HepG2 (cell line): ENCODE results near the gene FAM3B. TPM values are rescaled to one million over a fixed set of nuclear protein-coding genes. Genes with fewer than 3 reads are reported as not detected.

Source experiments
- ATAC-seq: fragments of 200-7000 bp; cut with Tn5 transposase; 3 replicates; pipeline ENCODE4 v1.9.1; 2020; ENCODE audit warnings: mild to moderate bottlenecking, moderate library complexity
- BruUV-seq: library from RNA; stranded (reverse); fragments of 400-500 nt; replicated peaks from 2 replicates; lab custom pipeline; 2021; lab: Mats Ljungman, UMichigan
- CTCF ChIA-PET: fragments of 300-600 bp; formaldehyde crosslinking; extraction: SDS; loops from one replicate; lab custom pipeline; 2021; ENCODE audit warnings: low total read pairs, inconsistent platforms, low intra/inter-chr PET ratio; lab: Yijun Ruan, JAX
- POLR2A ChIA-PET: fragments of 350-600 bp; sonication (Branson Sonifier 250); formaldehyde crosslinking; loops from one replicate; lab custom pipeline; 2020; ENCODE audit warnings: antibody characterized with exemption, inconsistent platforms; lab: Yijun Ruan, JAX
- DNase-seq: peaks from one replicate; pipeline ENCODE4 v3.0.0-alpha.2; 2015; ENCODE audit warnings: low spot score
- FAIRE-seq: peaks from 3 replicates; lab custom pipeline; 2011; peaks lifted over from hg19 to GRCh38; lab: Jason Lieb, UNC
- H2AFZ ChIP-seq: one replicate; pipeline ENCODE4 v1.6.1; 2011; ENCODE audit warnings: low read length, inconsistent platforms
- H3K27ac ChIP-seq: fragments of 300-600 bp; 3 replicates; pipeline ENCODE4 v1.8.0; 2011; ENCODE audit warnings: mixed run types, mild to moderate bottlenecking, mixed read lengths, low read length, inconsistent platforms; ENCODE audit not compliant: insufficient read depth; ENCODE audit errors: extremely low read length
- H3K27me3 ChIP-seq, 2 experiments: fragments of 200-600 bp in 1 of 2; 2 replicates in 1 of 2; 3 replicates in 1 of 2; pipeline versions ENCODE4 v1.6.0 to v1.8.0; 2011; ENCODE audit warnings: low read length in 2 of 2, mild to moderate bottlenecking in 2 of 2, moderate library complexity in 2 of 2, inconsistent platforms in 1 of 2; ENCODE audit not compliant: insufficient read depth in 2 of 2, control insufficient read depth in 1 of 2
- H3K36me3 ChIP-seq, 2 experiments: fragments of 200-600 bp in 1 of 2; replicated peaks in 1 of 2; 2 replicates in 1 of 2; 3 replicates in 1 of 2; pipeline versions ENCODE4 v1.5.1 to v1.8.0; 2011; ENCODE audit warnings: low read length in 2 of 2, inconsistent platforms in 1 of 2; ENCODE audit not compliant: insufficient read depth in 2 of 2, control insufficient read depth in 1 of 2
- H3K4me1 ChIP-seq: 2 replicates; pipeline ENCODE4 v1.5.1; 2012; ENCODE audit warnings: low read length, inconsistent platforms; ENCODE audit not compliant: insufficient read depth
- H3K4me2 ChIP-seq: 2 replicates; pipeline ENCODE4 v1.6.0; 2011; ENCODE audit warnings: low read depth, low read length, inconsistent platforms
- H3K4me3 ChIP-seq, 3 experiments: fragments of 200-600 bp in 1 of 3; sonication (generic), shearing (Covaris generic) in 1 of 3; replicated peaks in 1 of 3; 2 replicates each; pipeline ENCODE4 v1.5.1; 2011 to 2016; ENCODE audit warnings: low read length in 3 of 3, inconsistent platforms in 2 of 3, low read depth in 2 of 3, mild to moderate bottlenecking in 2 of 3, control low read depth in 1 of 3, mixed read lengths in 1 of 3; ENCODE audit not compliant: insufficient read depth in 1 of 3
- H3K79me2 ChIP-seq: one replicate; pipeline ENCODE4 v1.6.1; 2011; ENCODE audit warnings: low read length, inconsistent platforms; ENCODE audit not compliant: insufficient read depth
- H3K9ac ChIP-seq: 2 replicates; pipeline ENCODE4 v1.6.0; 2011; ENCODE audit warnings: mild to moderate bottlenecking, low read depth, low read length, inconsistent platforms; ENCODE audit not compliant: insufficient read depth
- H3K9me3 ChIP-seq: 2 replicates; pipeline ENCODE4 v1.5.1; 2012; ENCODE audit warnings: mild to moderate bottlenecking, low read length
- H4K20me1 ChIP-seq: 2 replicates; pipeline ENCODE4 v1.6.0; 2011; ENCODE audit warnings: inconsistent platforms, mild to moderate bottlenecking, low read length, moderate library complexity; ENCODE audit not compliant: insufficient read depth
- AKAP8 ChIP-seq: sonication (generic); formaldehyde crosslinking; IDR thresholded peaks from 2 replicates; pipeline ENCODE4 v1.5.1; 2020; ENCODE audit warnings: mild to moderate bottlenecking, missing genetic modification reagents
- FOXK1 ChIP-seq: sonication (generic); formaldehyde crosslinking; IDR thresholded peaks from 2 replicates; pipeline ENCODE4 v1.4.0; 2020; ENCODE audit warnings: low read depth, missing genetic modification reagents, borderline replicate concordance
- NONO ChIP-seq, 2 experiments: fragments of 450-650 bp in 1 of 2; sonication (generic) in 1 of 2; formaldehyde crosslinking in 1 of 2; IDR thresholded peaks in 1 of 2; conservative IDR thresholded peaks in 1 of 2; 2 replicates each; pipeline versions ENCODE4 v1.6.1 to v1.8.0; 2017 to 2022; ENCODE audit warnings: mild to moderate bottlenecking in 1 of 2, missing genetic modification reagents in 1 of 2, moderate library complexity in 1 of 2
- SRSF9 ChIP-seq: fragments of 200-400 bp; formaldehyde crosslinking; IDR thresholded peaks from 2 replicates; pipeline ENCODE4 v1.6.1; 2018; ENCODE audit warnings: borderline replicate concordance, mild to moderate bottlenecking, low read depth, low read length; ENCODE audit not compliant: insufficient read depth, poor library complexity, severe bottlenecking
- ZBTB20 ChIP-seq: sonication (generic); formaldehyde crosslinking; IDR thresholded peaks from 2 replicates; pipeline ENCODE4 v1.8.1; 2023; ENCODE audit warnings: missing genetic modification reagents, low read depth, mild to moderate bottlenecking, borderline replicate concordance
- ZNF331 ChIP-seq: sonication (generic); formaldehyde crosslinking; IDR thresholded peaks from 2 replicates; pipeline ENCODE4 v1.4.0; 2020; ENCODE audit warnings: missing genetic modification reagents
- ZNF75D ChIP-seq: sonication (generic); formaldehyde crosslinking; IDR thresholded peaks from 2 replicates; pipeline ENCODE4 v1.8.1; 2023; ENCODE audit warnings: missing genetic modification reagents, mild to moderate bottlenecking, borderline replicate concordance
- WGBS: methylation state at CpG from one replicate; pipeline ENCODE4 v1.1.6; 2017; ENCODE audit warnings: low lambda C conversion rate; 5-methylcytosine and 5-hydroxymethylcytosine counted together
- in situ Hi-C: cut with HindIII; loops from 2 replicates; pipeline ENCODE4 v1.10.0; 2017; ENCODE audit warnings: low pct_unique_long_range_greater_than_20kb; ENCODE audit not compliant: extremely low pct_ligation_motif_present
- intact Hi-C: fragments of 100-400 bp; cut with micrococcal nuclease; formaldehyde crosslinking; loops from one replicate; pipeline ENCODE4 v1.10.0; 2022; ENCODE audit not compliant: unreplicated experiment
- polyA plus RNA-seq, 8 experiments: library from polyadenylated mRNA; depleted of rRNA in 3 of 8; stranded (reverse) in 7 of 8; unstranded in 1 of 8; fragments of >200 nt; fragmentation: Illumina TruSeq in 4 of 8; extraction: Trizol in 4 of 8; gene quantifications; 2 replicates each; pipeline versions ENCODE4 v1.2.1 to v1.2.3, GENCODE V29; 2011 to 2016; ENCODE audit warnings: low read depth in 4 of 8, missing spikeins in 1 of 8, mixed read lengths in 1 of 8; ENCODE audit not compliant: insufficient read depth in 1 of 8
- total RNA-seq, 5 experiments: library from RNA; depleted of rRNA; stranded (reverse); fragments of >200 nt; fragmentation: Illumina TruSeq; extraction: Trizol; gene quantifications; 2 replicates each; pipeline ENCODE4 v1.2.3, GENCODE V29; 2016; ENCODE audit warnings: low read depth in 1 of 5
- TF ChIP-seq, protein P1 (sequence below): sonication (generic); formaldehyde crosslinking; IDR thresholded peaks from 2 replicates; pipeline ENCODE4 v1.5.1; 2020; ENCODE audit warnings: missing genetic modification reagents, mild to moderate bottlenecking, borderline replicate concordance

Gene FAM3B
- total and polyA plus RNA-seq, 2 of the 13 experiments (the other 11 are each of a cell fraction or from before 2014, with no cell fraction given) = 46.5 to 62.0 TPM

DNA sequence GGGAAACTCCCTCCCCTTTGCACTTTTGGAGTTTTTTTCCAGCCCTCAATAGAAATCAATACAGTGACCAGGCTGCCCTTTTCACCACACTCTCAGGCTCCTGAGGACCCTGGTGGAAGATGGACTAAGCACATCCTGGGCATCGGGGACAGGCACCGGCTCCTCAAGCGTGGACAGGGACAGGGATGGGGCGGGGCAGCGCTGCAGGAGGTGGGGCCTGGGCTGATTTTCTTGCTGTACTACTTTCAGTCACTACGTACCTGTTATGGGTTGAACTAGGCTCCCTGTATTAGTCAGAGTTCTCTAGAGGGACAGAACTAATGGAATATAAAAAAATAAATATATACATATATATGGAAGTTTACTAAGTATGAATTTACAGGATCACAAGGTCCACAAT is 47.7 kb downstream of the FAM3B start:
- DNase-seq (no peak), ATAC-seq (no peak), FAIRE-seq (no peak)
- no peak overlapping the region for H3K9ac ChIP-seq
- in situ Hi-C loops = loop anchor here (5.0 kb wide), 1 partner anchor 77 kb away; no protein-coding TSS in a partner anchor
- ChIA-PET CTCF (no interaction called here), POLR2A (no interaction called here)
- intact Hi-C loops = no loop called here
- no peaks in the 10 kb centered on the region for H3K79me2 ChIP-seq
- H3K4me3 ChIP-seq = no peak overlapping the region
- no peak overlapping the region for H2AFZ ChIP-seq
- H3K9me3 ChIP-seq = no peaks in the 10 kb centered on the region
- no peaks in the 10 kb centered on the region for H4K20me1 ChIP-seq
- no peak overlapping the region for H3K27ac ChIP-seq
- BruUV-seq = no TSS peak
- H3K4me1 ChIP-seq = peaks cover 86% of the 10 kb centered on the region
- no peak overlapping the region for H3K4me2 ChIP-seq
- H3K27me3 ChIP-seq = no peaks in the 10 kb centered on the region
- no peaks in the 10 kb centered on the region for H3K36me3 ChIP-seq
- WGBS = 66% methylated on average over 6 of the region's 6 CpGs
- TF ChIP-seq ZNF75D (CRISPR knock-in tag) (no peak), FOXK1 (CRISPR knock-in tag) (no peak), SRSF9 (no peak), ZNF331 (CRISPR knock-in tag) (no peak), AKAP8 (no peak), ZBTB20 (CRISPR knock-in tag) (no peak), NONO (IDR thresholded peaks at IDR 0.05) (no peak), NONO (CRISPR knock-in tag; conservative IDR thresholded peaks at IDR 0.05) (no peak)
- TF ChIP-seq, protein P1, sequence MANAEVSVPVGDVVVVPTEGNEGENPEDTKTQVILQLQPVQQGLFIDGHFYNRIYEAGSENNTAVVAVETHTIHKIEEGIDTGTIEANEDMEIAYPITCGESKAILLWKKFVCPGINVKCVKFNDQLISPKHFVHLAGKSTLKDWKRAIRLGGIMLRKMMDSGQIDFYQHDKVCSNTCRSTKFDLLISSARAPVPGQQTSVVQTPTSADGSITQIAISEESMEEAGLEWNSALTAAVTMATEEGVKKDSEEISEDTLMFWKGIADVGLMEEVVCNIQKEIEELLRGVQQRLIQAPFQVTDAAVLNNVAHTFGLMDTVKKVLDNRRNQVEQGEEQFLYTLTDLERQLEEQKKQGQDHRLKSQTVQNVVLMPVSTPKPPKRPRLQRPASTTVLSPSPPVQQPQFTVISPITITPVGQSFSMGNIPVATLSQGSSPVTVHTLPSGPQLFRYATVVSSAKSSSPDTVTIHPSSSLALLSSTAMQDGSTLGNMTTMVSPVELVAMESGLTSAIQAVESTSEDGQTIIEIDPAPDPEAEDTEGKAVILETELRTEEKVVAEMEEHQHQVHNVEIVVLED (CRISPR knock-in tag) = no peak
